GM23338 (cell line): ENCODE results near the gene RLF.

ENCODE experiments used
- CREB1 ChIP-seq: fragments of 250-450 bp; sonication (Bioruptor Pico); IDR thresholded peaks from 2 replicates; pipeline ENCODE4 v1.5.0; 2020; ENCODE audit warnings: low read depth, mild to moderate bottlenecking, moderate library complexity
- EZH2 ChIP-seq: fragments of 200-600 bp; sonication (generic); IDR thresholded peaks from one replicate; pipeline ENCODE4 v1.8.0; 2017; ENCODE audit warnings: antibody characterized with exemption, mild to moderate bottlenecking, low read depth; ENCODE audit not compliant: unreplicated experiment
- EZH2phosphoT487 ChIP-seq: fragments of 200-600 bp; sonication (generic); IDR thresholded peaks from one replicate; pipeline ENCODE4 v1.8.1; 2018; ENCODE audit warnings: antibody characterized with exemption; ENCODE audit not compliant: unreplicated experiment
- JUNB ChIP-seq: IDR thresholded peaks from one replicate; pipeline ENCODE4 v1.6.1; 2016; ENCODE audit warnings: antibody characterized with exemption; ENCODE audit not compliant: unreplicated experiment
- NANOG ChIP-seq: IDR thresholded peaks from 2 replicates; pipeline ENCODE4 v1.6.1; 2016; ENCODE audit warnings: antibody characterized with exemption, borderline replicate concordance
- POLR2AphosphoS5 ChIP-seq: IDR thresholded peaks from 2 replicates; pipeline ENCODE4 v1.6.1; 2016; ENCODE audit warnings: antibody characterized with exemption, low read depth
- STAT1 ChIP-seq: IDR thresholded peaks from one replicate; pipeline ENCODE4 v1.6.1; 2016; ENCODE audit warnings: antibody characterized with exemption; ENCODE audit not compliant: unreplicated experiment
- TF ChIP-seq, protein P1 (sequence below), 2 experiments: fragments of 200-600 bp in 1 of 2; sonication (generic) in 1 of 2; conservative IDR thresholded peaks; 2 replicates each; pipeline versions ENCODE4 v1.5.1 to v1.6.1; 2016 to 2017; ENCODE audit warnings: antibody characterized with exemption in 2 of 2, low read depth in 2 of 2, mild to moderate bottlenecking in 2 of 2, moderate library complexity in 1 of 2
- TF ChIP-seq, protein P2 (sequence below): IDR thresholded peaks from one replicate; pipeline ENCODE4 v1.6.1; 2018; ENCODE audit warnings: antibody characterized with exemption; ENCODE audit not compliant: unreplicated experiment

DNA sequence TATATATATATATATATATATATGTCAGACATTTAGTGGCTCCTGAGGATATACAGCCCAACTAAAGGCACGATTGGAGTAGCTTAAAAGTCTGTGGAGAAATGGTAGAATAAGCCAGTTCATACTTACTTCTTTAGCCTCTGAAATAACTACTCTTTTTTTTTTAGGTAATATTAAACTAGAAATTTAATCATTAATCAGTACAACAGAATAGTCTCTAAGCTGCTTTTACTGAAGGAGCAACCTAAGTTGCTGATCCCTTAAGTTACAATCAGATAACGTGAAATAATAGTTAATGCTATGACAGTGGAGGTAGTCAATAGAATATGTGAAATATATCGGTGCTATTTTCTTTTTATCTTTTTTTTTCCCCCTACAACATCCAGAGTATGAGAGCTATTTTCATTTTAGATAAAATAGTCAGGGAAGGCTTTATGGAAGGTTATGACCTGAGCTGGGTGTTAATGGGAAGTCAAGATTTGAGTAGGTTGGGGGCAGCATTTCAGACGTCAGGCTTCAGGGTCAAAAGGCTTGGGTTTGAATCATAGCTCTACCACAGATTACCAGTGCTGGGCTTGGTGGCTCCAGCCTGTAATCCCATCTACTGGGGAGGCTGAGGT lies 112.5 kb downstream of the RLF start:
- TF ChIP-seq EZH2 (no peak), EZH2phosphoT487 (no peak), POLR2AphosphoS5 (no peak), STAT1 (no peak), CREB1 (CRISPR knock-in tag) (no peak), JUNB (no peak), NANOG (no peak)
- TF ChIP-seq, protein P1, sequence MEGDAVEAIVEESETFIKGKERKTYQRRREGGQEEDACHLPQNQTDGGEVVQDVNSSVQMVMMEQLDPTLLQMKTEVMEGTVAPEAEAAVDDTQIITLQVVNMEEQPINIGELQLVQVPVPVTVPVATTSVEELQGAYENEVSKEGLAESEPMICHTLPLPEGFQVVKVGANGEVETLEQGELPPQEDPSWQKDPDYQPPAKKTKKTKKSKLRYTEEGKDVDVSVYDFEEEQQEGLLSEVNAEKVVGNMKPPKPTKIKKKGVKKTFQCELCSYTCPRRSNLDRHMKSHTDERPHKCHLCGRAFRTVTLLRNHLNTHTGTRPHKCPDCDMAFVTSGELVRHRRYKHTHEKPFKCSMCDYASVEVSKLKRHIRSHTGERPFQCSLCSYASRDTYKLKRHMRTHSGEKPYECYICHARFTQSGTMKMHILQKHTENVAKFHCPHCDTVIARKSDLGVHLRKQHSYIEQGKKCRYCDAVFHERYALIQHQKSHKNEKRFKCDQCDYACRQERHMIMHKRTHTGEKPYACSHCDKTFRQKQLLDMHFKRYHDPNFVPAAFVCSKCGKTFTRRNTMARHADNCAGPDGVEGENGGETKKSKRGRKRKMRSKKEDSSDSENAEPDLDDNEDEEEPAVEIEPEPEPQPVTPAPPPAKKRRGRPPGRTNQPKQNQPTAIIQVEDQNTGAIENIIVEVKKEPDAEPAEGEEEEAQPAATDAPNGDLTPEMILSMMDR (conservative IDR thresholded peaks at IDR 0.05; ENCODE audit: low read depth in 2 of 2): no peak
- TF ChIP-seq, protein P2, sequence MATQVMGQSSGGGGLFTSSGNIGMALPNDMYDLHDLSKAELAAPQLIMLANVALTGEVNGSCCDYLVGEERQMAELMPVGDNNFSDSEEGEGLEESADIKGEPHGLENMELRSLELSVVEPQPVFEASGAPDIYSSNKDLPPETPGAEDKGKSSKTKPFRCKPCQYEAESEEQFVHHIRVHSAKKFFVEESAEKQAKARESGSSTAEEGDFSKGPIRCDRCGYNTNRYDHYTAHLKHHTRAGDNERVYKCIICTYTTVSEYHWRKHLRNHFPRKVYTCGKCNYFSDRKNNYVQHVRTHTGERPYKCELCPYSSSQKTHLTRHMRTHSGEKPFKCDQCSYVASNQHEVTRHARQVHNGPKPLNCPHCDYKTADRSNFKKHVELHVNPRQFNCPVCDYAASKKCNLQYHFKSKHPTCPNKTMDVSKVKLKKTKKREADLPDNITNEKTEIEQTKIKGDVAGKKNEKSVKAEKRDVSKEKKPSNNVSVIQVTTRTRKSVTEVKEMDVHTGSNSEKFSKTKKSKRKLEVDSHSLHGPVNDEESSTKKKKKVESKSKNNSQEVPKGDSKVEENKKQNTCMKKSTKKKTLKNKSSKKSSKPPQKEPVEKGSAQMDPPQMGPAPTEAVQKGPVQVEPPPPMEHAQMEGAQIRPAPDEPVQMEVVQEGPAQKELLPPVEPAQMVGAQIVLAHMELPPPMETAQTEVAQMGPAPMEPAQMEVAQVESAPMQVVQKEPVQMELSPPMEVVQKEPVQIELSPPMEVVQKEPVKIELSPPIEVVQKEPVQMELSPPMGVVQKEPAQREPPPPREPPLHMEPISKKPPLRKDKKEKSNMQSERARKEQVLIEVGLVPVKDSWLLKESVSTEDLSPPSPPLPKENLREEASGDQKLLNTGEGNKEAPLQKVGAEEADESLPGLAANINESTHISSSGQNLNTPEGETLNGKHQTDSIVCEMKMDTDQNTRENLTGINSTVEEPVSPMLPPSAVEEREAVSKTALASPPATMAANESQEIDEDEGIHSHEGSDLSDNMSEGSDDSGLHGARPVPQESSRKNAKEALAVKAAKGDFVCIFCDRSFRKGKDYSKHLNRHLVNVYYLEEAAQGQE: no peak
